Subcutaneous abdominal adipose tissue (tissue), 5 donors: ENCODE data around the gene SLC50A1.
A peak's percentile ranks its signal among the peaks of the same experiment; 100 is the strongest.

Source experiments
- H3K27ac ChIP-seq: one replicate; pipeline ENCODE4 v1.7.0; 2013; ENCODE audit warnings: low read depth, mild to moderate bottlenecking, inconsistent platforms, low read length, moderate library complexity
- H3K27me3 ChIP-seq, 5 donors: one replicate each; pipeline ENCODE4 v1.7.0; 2013; ENCODE audit warnings: low read length in 5 of 5, inconsistent platforms in 1 of 5; ENCODE audit not compliant: control insufficient read depth in 5 of 5, insufficient read depth in 4 of 5
- H3K36me3 ChIP-seq, 5 donors: one replicate each; pipeline ENCODE4 v1.7.0; 2013; ENCODE audit warnings: low read length in 5 of 5; ENCODE audit not compliant: control insufficient read depth in 5 of 5, insufficient read depth in 5 of 5
- H3K4me1 ChIP-seq, 5 donors: one replicate each; pipeline ENCODE4 v1.7.0; 2013; ENCODE audit warnings: low read length in 5 of 5, mild to moderate bottlenecking in 3 of 5, moderate library complexity in 1 of 5; ENCODE audit not compliant: control insufficient read depth in 5 of 5, insufficient read depth in 5 of 5
- H3K4me3 ChIP-seq, 5 donors: one replicate each; pipeline ENCODE4 v1.7.0; 2013; ENCODE audit warnings: low read length in 5 of 5, low read depth in 1 of 5
- H3K9ac ChIP-seq, 5 donors: one replicate each; pipeline ENCODE4 v1.7.0; 2013; ENCODE audit warnings: low read length in 5 of 5, mild to moderate bottlenecking in 4 of 5, moderate library complexity in 3 of 5
- H3K9me3 ChIP-seq, 5 donors: one replicate each; pipeline ENCODE4 v1.7.0; 2013; ENCODE audit warnings: low read length in 5 of 5; ENCODE audit not compliant: control insufficient read depth in 5 of 5
- donor health status: healthy.
- donor health status: healthy.
- donor health status: healthy.
- donor health status: healthy.
- donor health status: healthy.

SLC50A1 gene, protein sequence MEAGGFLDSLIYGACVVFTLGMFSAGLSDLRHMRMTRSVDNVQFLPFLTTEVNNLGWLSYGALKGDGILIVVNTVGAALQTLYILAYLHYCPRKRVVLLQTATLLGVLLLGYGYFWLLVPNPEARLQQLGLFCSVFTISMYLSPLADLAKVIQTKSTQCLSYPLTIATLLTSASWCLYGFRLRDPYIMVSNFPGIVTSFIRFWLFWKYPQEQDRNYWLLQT

DNA sequence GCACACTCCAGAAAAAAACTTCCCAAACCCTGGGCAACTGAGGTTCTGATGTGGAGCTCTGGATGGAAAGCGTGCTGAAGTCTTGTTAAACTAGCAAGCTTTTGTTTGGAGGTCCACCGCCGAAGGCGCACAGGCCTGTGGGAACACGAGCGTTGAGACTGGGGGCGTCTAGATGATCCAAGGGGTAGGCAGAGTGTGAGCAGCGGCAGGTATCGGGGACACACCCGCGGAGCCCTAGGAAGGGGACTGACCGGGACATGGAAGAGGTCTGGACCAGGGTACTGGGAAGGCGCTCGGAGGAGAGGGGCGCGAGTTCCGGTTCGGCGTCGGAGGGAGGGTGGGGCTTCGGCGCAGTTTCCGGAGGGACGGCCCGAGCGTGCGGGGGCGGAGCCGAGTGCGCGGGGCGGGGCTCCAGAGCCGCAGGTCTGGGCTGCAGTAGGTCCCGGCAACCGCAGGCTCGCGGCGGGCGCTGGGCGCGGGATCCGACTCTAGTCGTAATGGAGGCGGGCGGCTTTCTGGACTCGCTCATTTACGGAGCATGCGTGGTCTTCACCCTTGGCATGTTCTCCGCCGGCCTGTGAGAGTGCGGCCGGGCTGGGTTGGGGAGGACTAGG, at the start of gene SLC50A1:
Gene SLC50A1, plus strand, starts transcription at position 438 of the 614 bp plus-strand sequence. Its CDS starts 60 bp downstream, at position 498.
- H3K36me3 ChIP-seq: peaks cover 0 to 36% (median 28%) of the 10 kb centered on the region in 5 donors
- peaks cover 22 to 72% (median 56%) of the 10 kb centered on the region in 5 donors for H3K4me1 ChIP-seq
- peak within 1 kb of the TSS; percentile 100 for H3K27ac ChIP-seq

DNA sequence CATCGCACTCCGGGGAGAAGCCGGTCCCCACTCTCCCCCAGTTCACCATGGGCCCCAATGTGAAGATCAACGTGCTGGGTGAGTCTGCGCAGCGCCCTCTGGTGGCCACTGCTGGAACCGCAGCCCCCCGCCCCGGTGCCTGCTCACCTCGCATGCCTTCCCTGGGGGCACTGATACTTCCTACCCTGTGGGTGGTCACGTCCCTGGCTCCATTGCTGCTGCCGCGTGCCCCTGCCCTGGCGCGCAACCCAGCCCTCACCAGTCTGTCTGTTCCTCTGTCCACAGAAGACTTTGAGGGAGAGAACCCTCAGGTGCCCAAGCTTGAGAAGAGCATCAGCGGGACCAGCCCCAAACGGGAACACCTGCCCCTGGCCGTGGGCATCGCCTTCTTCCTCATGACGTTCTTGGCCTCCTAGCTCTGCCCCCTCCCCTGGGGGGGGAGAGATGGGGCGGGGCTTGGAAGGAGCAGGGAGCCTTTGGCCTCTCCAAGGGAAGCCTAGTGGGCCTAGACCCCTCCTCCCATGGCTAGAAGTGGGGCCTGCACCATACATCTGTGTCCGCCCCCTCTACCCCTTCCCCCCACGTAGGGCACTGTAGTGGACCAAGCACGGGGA, 49.4 kb upstream of the SLC50A1 start:
- Histone ChIP-seq H3K9ac (no peak overlapping the region), H3K9me3 (no peaks in the 10 kb centered on the region), H3K36me3 (no peaks in the 10 kb centered on the region), H3K4me1 (peaks cover 6 to 48% (median 35%) of the 10 kb centered on the region in 5 donors), H3K27ac (no peak overlapping the region), H3K4me3 (peak overlapping the region in 1 of 5 donors; percentile 85), H3K27me3 (peaks cover 27 to 33% (median 30%) of the 10 kb centered on the region in 5 donors)

More for the DNA sequence above, at the start of gene SLC50A1:
- Histone ChIP-seq H3K9ac (peak within 1 kb of the TSS; percentile 84 to 99 (median 98)), H3K4me3 (peak within 1 kb of the TSS; percentile 58 to 89 (median 84)), H3K9me3 (peaks cover 0 to 3% (median 0%) of the 10 kb centered on the region in 5 donors), H3K27me3 (peaks cover 0 to 5% (median 0%) of the 10 kb centered on the region in 5 donors)

DNA sequence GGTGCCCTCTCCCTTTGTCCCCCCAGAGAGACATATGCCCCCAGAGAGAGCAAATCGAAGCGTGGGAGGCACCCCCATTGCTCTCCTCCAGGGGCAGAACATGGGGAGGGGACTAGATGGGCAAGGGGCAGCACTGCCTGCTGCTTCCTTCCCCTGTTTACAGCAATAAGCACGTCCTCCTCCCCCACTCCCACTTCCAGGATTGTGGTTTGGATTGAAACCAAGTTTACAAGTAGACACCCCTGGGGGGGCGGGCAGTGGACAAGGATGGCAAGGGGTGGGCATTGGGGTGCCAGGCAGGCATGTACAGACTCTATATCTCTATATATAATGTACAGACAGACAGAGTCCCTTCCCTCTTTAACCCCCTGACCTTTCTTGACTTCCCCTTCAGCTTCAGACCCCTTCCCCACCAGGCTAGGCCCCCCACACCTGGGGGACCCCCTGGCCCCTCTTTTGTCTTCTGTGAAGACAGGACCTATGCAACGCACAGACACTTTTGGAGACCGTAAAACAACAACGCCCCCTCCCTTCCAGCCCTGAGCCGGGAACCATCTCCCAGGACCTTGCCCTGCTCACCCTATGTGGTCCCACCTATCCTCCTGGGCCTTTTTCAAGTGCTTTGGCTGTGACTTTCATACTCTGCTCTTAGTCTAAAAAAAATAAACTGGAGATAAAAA, 48.7 kb upstream of the SLC50A1 start:
- Histone ChIP-seq H3K9ac (no peak overlapping the region), H3K9me3 (no peaks in the 10 kb centered on the region), H3K4me1 (peaks cover 7 to 46% (median 33%) of the 10 kb centered on the region in 5 donors), H3K4me3 (no peak overlapping the region), H3K27me3 (peaks cover 19 to 25% (median 24%) of the 10 kb centered on the region in 5 donors), H3K36me3 (no peaks in the 10 kb centered on the region), H3K27ac (no peak overlapping the region)

DNA sequence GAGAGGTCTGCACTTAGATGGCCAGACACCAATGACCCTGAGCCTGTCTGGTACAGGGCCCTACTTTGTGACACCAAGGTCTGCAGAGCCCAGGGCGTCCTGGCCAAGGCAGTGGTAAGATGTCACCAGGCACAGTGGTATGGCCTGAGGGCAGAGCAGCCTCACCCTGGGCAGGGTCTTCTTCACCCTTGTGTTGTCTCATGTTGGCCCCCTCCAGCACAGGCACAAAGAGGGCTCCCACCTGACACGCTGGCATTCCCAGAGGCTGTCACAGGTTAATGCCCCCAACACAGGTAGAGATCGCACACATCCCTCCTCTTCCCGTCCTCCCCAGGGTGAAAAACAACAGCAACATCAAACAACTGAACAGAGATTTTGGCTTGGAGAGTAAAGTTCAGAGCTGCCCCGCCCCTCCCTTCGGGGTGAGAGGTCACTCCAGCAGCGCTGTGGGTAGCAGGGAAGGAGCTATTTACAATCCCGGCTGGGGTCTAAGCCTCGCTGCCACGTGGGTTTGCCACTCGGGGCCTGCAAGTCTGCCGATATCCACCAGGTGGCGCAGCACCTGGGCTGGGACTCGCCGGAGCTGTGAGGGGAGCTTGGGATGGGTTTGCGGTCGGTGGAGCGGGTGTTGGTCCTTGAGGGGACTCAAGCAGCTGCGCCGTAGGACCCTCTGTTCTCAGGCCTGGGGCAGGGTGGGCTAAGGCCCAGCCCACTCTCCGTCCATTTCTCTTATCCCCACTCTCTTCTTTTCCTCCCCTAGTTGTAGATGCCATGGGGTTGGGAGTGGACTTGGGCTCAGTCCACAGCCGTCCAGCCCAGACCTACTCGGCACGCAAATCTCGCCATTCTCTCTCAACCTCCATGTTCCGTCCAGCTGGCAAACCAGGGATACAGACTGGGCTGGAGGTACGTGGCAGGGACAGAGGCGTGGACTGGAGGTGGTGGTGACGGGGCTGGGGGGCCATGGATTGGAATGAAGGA, 44.3 kb upstream of the SLC50A1 start:
- peaks cover 10 to 31% (median 21%) of the 10 kb centered on the region in 5 donors for H3K4me1 ChIP-seq
- H3K9me3 ChIP-seq: no peaks in the 10 kb centered on the region
- no peaks in the 10 kb centered on the region for H3K27me3 ChIP-seq
- no peak overlapping the region for H3K27ac ChIP-seq
- no peaks in the 10 kb centered on the region for H3K36me3 ChIP-seq
- peak overlapping the region in 1 of 5 donors; percentile 20 for H3K9ac ChIP-seq
- H3K4me3 ChIP-seq: peak overlapping the region in 1 of 5 donors; percentile 25

DNA sequence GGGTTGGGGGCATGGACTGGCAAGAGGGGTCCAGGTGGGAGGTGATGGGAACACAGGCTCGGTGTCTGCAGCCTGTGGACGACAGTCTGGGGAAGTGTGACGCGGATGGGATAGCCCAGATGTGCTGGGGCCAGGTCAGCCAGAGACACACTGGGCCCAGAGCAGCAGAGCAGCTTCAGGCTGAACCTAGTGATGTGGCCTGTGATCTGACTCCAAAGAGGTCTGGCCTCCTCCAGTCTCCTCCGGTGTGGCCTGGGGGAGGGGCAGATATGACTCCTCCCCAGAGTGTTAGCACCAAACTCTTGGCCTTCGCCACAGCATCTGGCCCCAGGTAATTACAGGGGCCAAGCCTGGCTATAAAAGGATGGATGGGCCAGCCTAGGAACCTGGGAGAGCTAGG, 43.5 kb upstream of the SLC50A1 start:
- no peak overlapping the region for H3K9ac ChIP-seq
- H3K27ac ChIP-seq: no peak overlapping the region
- no peak overlapping the region for H3K4me3 ChIP-seq
- H3K36me3 ChIP-seq: no peaks in the 10 kb centered on the region
- no peaks in the 10 kb centered on the region for H3K9me3 ChIP-seq
- H3K4me1 ChIP-seq: peaks cover 10 to 27% (median 19%) of the 10 kb centered on the region in 5 donors
- no peaks in the 10 kb centered on the region for H3K27me3 ChIP-seq

DNA sequence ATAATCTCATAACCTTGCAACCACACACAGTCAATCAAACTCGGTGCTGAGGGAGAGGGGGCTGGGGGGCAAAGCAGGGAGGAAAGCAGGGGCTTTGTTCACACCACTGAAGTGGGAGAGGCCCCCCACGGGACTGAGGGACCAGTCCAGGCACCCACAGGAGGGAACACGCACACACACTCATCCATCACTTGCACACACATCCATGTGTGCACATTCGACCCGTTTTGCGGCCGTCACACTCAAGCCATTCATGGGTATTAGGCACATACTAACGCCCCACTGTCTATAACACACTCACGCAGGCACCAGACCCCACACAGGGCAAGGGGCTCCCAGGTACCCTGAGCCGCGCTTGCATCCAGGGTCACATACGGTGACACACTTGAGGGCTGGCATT, 43.0 kb upstream of the SLC50A1 start:
- no peaks in the 10 kb centered on the region for H3K27me3 ChIP-seq
- H3K9me3 ChIP-seq: no peaks in the 10 kb centered on the region
- H3K9ac ChIP-seq: no peak overlapping the region
- no peaks in the 10 kb centered on the region for H3K36me3 ChIP-seq
- peaks cover 10 to 27% (median 19%) of the 10 kb centered on the region in 5 donors for H3K4me1 ChIP-seq
- H3K27ac ChIP-seq: no peak overlapping the region
- H3K4me3 ChIP-seq: no peak overlapping the region

DNA sequence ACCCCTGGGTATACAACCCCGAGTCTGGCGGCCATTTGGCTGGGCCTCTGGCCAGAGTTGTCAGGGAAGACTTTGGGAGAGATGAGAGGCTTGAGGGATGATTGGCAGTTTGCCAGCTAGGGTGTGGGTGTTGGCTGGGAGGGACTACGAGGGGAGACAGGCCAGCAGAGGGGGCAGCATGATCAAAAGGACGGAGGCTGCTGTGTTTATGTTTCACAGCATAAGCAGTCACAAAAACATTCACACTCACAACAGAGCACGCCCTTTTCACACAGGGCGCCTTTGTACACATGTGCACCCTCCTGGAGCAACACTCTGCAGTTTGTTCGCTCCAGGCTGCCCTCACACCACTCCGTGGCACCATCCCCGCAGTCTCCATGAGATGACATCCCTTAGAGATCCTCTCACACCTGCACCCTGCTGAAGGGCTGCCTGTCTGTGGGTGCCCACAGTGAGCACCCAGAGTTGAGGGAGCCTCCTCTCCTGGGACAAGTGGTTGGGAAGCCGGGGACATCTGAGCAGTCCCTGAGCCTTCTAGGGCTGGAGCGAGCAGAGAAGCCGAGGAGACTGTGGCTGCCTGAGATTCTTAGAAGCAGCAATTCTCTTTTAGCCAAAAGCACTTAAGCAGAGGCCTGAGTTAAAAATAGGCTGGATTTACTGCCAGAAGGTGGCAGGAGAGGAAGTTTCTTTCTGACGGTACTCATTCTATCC, 41.6 kb upstream of the SLC50A1 start:
- Histone ChIP-seq H3K27ac (peak overlapping the region; percentile 6), H3K4me3 (peak overlapping the region in 2 of 5 donors; percentile 11 to 18), H3K9me3 (no peaks in the 10 kb centered on the region), H3K4me1 (peaks cover 10 to 27% (median 19%) of the 10 kb centered on the region in 5 donors), H3K27me3 (no peaks in the 10 kb centered on the region), H3K36me3 (no peaks in the 10 kb centered on the region), H3K9ac (peak overlapping the region in 2 of 5 donors; percentile 26 to 43)

DNA sequence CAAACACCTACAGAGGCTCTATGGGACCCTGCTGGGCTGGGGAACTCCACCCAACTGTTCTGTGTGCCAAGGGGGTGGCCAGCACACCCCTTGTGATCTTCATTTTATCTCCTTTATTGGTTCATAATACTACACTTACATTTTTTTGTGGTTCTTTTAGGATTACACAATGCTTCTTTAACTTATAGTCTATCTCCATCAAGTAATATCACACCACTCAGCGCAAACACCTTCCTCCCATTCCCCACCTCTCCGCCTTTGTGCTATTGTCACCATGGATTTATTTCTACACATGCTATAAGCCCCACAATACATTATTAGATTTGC, 41.1 kb upstream of the SLC50A1 start:
- Histone ChIP-seq H3K9ac (no peak overlapping the region), H3K27me3 (no peaks in the 10 kb centered on the region), H3K36me3 (no peaks in the 10 kb centered on the region), H3K4me3 (no peak overlapping the region), H3K27ac (peak overlapping the region; percentile 6), H3K4me1 (peaks cover 10 to 27% (median 19%) of the 10 kb centered on the region in 5 donors), H3K9me3 (no peaks in the 10 kb centered on the region)

DNA sequence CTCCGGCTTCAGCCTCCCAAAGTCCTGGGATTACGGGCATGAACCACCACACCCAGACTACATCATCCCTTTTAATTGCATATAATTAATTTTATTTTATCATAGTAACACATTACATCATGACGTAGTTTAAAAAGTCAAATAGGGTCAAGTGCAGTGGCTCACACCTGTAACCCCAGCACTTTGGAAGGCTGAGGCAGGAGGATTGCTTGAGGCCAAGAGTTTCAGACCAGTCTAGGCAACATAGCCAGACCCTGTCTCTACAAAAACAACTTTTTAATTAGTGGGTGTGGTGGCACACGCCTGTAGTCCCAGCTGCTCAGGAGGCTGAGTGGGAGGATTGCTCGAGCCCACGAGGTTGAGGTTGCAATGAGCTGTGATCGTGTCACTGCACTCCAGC, 36.3 kb upstream of the SLC50A1 start:
- no peak overlapping the region for H3K4me3 ChIP-seq
- H3K27ac ChIP-seq: no peak overlapping the region
- peaks cover 0 to 14% (median 9%) of the 10 kb centered on the region in 5 donors for H3K4me1 ChIP-seq
- H3K9me3 ChIP-seq: no peaks in the 10 kb centered on the region
- no peaks in the 10 kb centered on the region for H3K27me3 ChIP-seq
- no peak overlapping the region for H3K9ac ChIP-seq
- H3K36me3 ChIP-seq: no peaks in the 10 kb centered on the region
